ENCODE measurements around the gene HCST.
"Not testable (repeated sequence)": the region's sequence is repeated elsewhere in the genome, so short reads cannot be mapped to it uniquely, and the experiment has no call there.

DNA sequence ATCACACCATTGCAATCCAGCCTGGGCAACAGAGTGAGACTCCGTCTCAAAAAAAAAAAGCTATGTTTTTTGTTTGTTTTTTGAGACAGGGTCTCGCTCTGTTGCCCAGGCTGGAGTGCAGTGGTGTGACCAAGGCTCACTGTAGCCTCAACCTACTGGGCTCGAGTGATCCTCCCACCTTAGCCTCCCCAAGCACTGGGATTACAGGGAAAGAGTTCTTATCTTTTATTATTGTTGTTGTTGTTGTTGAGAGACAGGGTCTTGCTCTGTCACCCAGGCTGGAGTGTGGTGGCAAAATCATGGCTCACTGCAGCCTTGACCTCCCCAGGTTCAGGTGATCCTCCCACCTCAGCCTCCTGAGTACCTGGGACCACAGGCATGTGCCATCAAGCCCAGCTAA lies 10.5 kb upstream of the HCST start:
- TF ChIP-seq, protein P1, sequence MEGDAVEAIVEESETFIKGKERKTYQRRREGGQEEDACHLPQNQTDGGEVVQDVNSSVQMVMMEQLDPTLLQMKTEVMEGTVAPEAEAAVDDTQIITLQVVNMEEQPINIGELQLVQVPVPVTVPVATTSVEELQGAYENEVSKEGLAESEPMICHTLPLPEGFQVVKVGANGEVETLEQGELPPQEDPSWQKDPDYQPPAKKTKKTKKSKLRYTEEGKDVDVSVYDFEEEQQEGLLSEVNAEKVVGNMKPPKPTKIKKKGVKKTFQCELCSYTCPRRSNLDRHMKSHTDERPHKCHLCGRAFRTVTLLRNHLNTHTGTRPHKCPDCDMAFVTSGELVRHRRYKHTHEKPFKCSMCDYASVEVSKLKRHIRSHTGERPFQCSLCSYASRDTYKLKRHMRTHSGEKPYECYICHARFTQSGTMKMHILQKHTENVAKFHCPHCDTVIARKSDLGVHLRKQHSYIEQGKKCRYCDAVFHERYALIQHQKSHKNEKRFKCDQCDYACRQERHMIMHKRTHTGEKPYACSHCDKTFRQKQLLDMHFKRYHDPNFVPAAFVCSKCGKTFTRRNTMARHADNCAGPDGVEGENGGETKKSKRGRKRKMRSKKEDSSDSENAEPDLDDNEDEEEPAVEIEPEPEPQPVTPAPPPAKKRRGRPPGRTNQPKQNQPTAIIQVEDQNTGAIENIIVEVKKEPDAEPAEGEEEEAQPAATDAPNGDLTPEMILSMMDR (IDR thresholded peaks at IDR 0.05; ENCODE audit: insufficient read depth, low read depth, low read length) = not testable (repeated sequence)
- TF ChIP-seq EZH2 (IDR thresholded peaks at IDR 0.05; ENCODE audit: insufficient read depth, low read length) = not testable (repeated sequence)
